IMR-90 (cell line): ENCODE measurements around the gene ZC3H8. TPM values are rescaled to one million over a fixed set of nuclear protein-coding genes. Genes with fewer than 3 reads are reported as not detected.

ENCODE experiments used
- ATAC-seq: fragments of 200-7000 bp; cut with Tn5 transposase; 2 replicates; pipeline ENCODE4 v1.9.1; 2020; ENCODE audit warnings: low read depth, mild to moderate bottlenecking, moderate library complexity
- BruUV-seq: library from RNA; stranded (reverse); fragments of 400-500 nt; replicated peaks from 2 replicates; lab custom pipeline; 2021; lab: Mats Ljungman, UMichigan
- CTCF ChIA-PET: fragments of 300-600 bp; formaldehyde crosslinking; extraction: SDS; loops from one replicate; lab custom pipeline; 2021; ENCODE audit warnings: antibody characterized with exemption; lab: Yijun Ruan, JAX
- POLR2A ChIA-PET: fragments of 300-600 bp; sonication (Branson Sonifier 250); formaldehyde crosslinking; loops from one replicate; lab custom pipeline; 2022; ENCODE audit warnings: antibody characterized with exemption; ENCODE audit not compliant: unreplicated experiment; lab: Charles Lee
- DNase-seq: peaks from one replicate; pipeline ENCODE4 v3.0.0; 2013
- H2AFZ ChIP-seq: replicated peaks from 2 replicates; pipeline ENCODE3; 2013; ENCODE audit warnings: low read length, mild to moderate bottlenecking; ENCODE audit not compliant: poor library complexity
- H2AK5ac ChIP-seq: 2 replicates; pipeline ENCODE4 v1.6.1; 2013; ENCODE audit warnings: low read depth, low read length, inconsistent platforms
- H2AK9ac ChIP-seq: replicated peaks from 2 replicates; pipeline ENCODE3; 2013; ENCODE audit warnings: mild to moderate bottlenecking, low read depth, low read length, moderate library complexity; ENCODE audit not compliant: poor library complexity
- H2BK120ac ChIP-seq: 2 replicates; pipeline ENCODE4 v1.6.1; 2013; ENCODE audit warnings: low read depth, low read length, inconsistent platforms
- H2BK15ac ChIP-seq: 3 replicates; pipeline ENCODE4 v1.6.1; 2013; ENCODE audit warnings: low read depth, low read length, inconsistent platforms
- H2BK20ac ChIP-seq: 2 replicates; pipeline ENCODE4 v1.6.1; 2013; ENCODE audit warnings: low read depth, mild to moderate bottlenecking, inconsistent platforms, low read length, moderate library complexity
- H2BK5ac ChIP-seq: 2 replicates; pipeline ENCODE4 v1.6.1; 2013; ENCODE audit warnings: mild to moderate bottlenecking, low read depth, low read length, inconsistent platforms; ENCODE audit not compliant: poor library complexity, severe bottlenecking
- H3K14ac ChIP-seq: replicated peaks from 2 replicates; pipeline ENCODE4 v1.6.1; 2013; ENCODE audit warnings: low read depth, low read length, inconsistent platforms
- H3K18ac ChIP-seq: 2 replicates; pipeline ENCODE4 v1.6.1; 2013; ENCODE audit warnings: low read depth, low read length, control low read depth
- H3K23ac ChIP-seq: 2 replicates; pipeline ENCODE4 v1.6.1; 2013; ENCODE audit warnings: low read depth, low read length, inconsistent platforms
- H3K27ac ChIP-seq: 2 replicates; pipeline ENCODE4 v1.5.1; 2013; ENCODE audit warnings: mild to moderate bottlenecking, control low read depth, low read length; ENCODE audit not compliant: insufficient read depth
- H3K27me3 ChIP-seq: 2 replicates; pipeline ENCODE4 v1.6.1; 2013; ENCODE audit warnings: low read length; ENCODE audit not compliant: control insufficient read depth, insufficient read depth
- H3K36me3 ChIP-seq: 2 replicates; pipeline ENCODE4 v1.6.1; 2013; ENCODE audit warnings: low read length, mixed read lengths; ENCODE audit not compliant: control insufficient read depth, insufficient read depth
- H3K4ac ChIP-seq: 2 replicates; pipeline ENCODE4 v1.6.1; 2013; ENCODE audit warnings: low read depth, low read length, inconsistent platforms
- H3K4me1 ChIP-seq: 2 replicates; pipeline ENCODE4 v1.6.1; 2013; ENCODE audit warnings: low read length, mixed read lengths; ENCODE audit not compliant: control insufficient read depth, insufficient read depth
- H3K4me2 ChIP-seq: 2 replicates; pipeline ENCODE4 v1.6.1; 2013; ENCODE audit warnings: low read depth, mild to moderate bottlenecking, control low read depth, low read length, moderate library complexity
- H3K4me3 ChIP-seq: 2 replicates; pipeline ENCODE4 v1.5.1; 2013; ENCODE audit warnings: low read depth, mild to moderate bottlenecking, control low read depth, low read length, moderate library complexity; ENCODE audit not compliant: insufficient read depth
- H3K56ac ChIP-seq: 2 replicates; pipeline ENCODE4 v1.6.1; 2013; ENCODE audit warnings: low read length, inconsistent platforms; ENCODE audit not compliant: insufficient read depth; ENCODE audit errors: extremely low read depth
- H3K79me1 ChIP-seq, 2 experiments: 2 replicates each; pipeline ENCODE4 v1.6.1; 2013; ENCODE audit warnings: low read length in 2 of 2, inconsistent platforms in 1 of 2, low read depth in 1 of 2
- H3K9ac ChIP-seq: 2 replicates; pipeline ENCODE4 v1.6.1; 2013; ENCODE audit warnings: low read depth, low read length, control low read depth
- H3K9me1 ChIP-seq: 2 replicates; pipeline ENCODE4 v1.6.1; 2013; ENCODE audit warnings: low read length, inconsistent platforms; ENCODE audit not compliant: insufficient read depth
- H3K9me3 ChIP-seq: 2 replicates; pipeline ENCODE4 v1.6.1; 2013; ENCODE audit warnings: low read length; ENCODE audit not compliant: control insufficient read depth, insufficient read depth
- H4K20me1 ChIP-seq: 2 replicates; pipeline ENCODE4 v1.6.1; 2013; ENCODE audit warnings: low read length, inconsistent platforms; ENCODE audit not compliant: insufficient read depth
- H4K5ac ChIP-seq: 2 replicates; pipeline ENCODE4 v1.6.1; 2013; ENCODE audit warnings: mild to moderate bottlenecking, low read depth, low read length, control low read depth
- H4K8ac ChIP-seq, 2 experiments: 2 replicates each; pipeline ENCODE4 v1.6.1; 2013; ENCODE audit warnings: low read depth in 2 of 2, low read length in 2 of 2, control low read depth in 1 of 2, inconsistent platforms in 1 of 2
- H4K91ac ChIP-seq: 2 replicates; pipeline ENCODE4 v1.6.1; 2013; ENCODE audit warnings: low read depth, low read length, inconsistent platforms; ENCODE audit not compliant: insufficient read depth
- BHLHE40 ChIP-seq: fragments of 150-350 bp; IDR thresholded peaks from 2 replicates; pipeline ENCODE4 v1.6.1; 2016; ENCODE audit warnings: mild to moderate bottlenecking, low read depth, low read length
- CEBPB ChIP-seq: IDR thresholded peaks from 2 replicates; pipeline ENCODE4 v1.6.1; 2012; ENCODE audit warnings: low read depth, low read length, improper control_type of control experiment
- CHD1 ChIP-seq: IDR thresholded peaks from 2 replicates; pipeline ENCODE4 v1.6.1; 2012; ENCODE audit warnings: low read depth, low read length, improper control_type of control experiment
- MAFK ChIP-seq: IDR thresholded peaks from 2 replicates; pipeline ENCODE4 v1.6.1; 2012; ENCODE audit warnings: low read depth, low read length, improper control_type of control experiment
- MAZ ChIP-seq: IDR thresholded peaks from 2 replicates; pipeline ENCODE4 v1.6.1; 2012; ENCODE audit warnings: low read depth, mild to moderate bottlenecking, low read length, improper control_type of control experiment, moderate library complexity, borderline replicate concordance
- MXI1 ChIP-seq: IDR thresholded peaks from 2 replicates; pipeline ENCODE4 v1.6.1; 2012; ENCODE audit warnings: low read depth, mild to moderate bottlenecking, low read length, moderate library complexity, borderline replicate concordance
- POLR2A ChIP-seq: IDR thresholded peaks from 2 replicates; pipeline ENCODE4 v1.6.1; 2012; ENCODE audit warnings: mild to moderate bottlenecking, low read depth, low read length
- RAD21 ChIP-seq: IDR thresholded peaks from 2 replicates; pipeline ENCODE4 v1.6.1; 2012; ENCODE audit warnings: low read length, improper control_type of control experiment
- SMC3 ChIP-seq: fragments of 150-350 bp; IDR thresholded peaks from 2 replicates; pipeline ENCODE4 v1.6.1; 2016; ENCODE audit warnings: low read depth, mild to moderate bottlenecking, antibody characterized with exemption, low read length, moderate library complexity
- dilution Hi-C: fragments of 300-500 bp; cut with HindIII; formaldehyde crosslinking; loops from one replicate; pipeline ENCODE4 v1.14.3; 2018; ENCODE audit warnings: low sequenced_read_pairs; ENCODE audit not compliant: unreplicated experiment
- in situ Hi-C: fragments of 300-500 bp; cut with MboI; formaldehyde crosslinking; loops from 3 replicates; pipeline ENCODE4 v1.14.3; 2019; ENCODE audit warnings: low sequenced_read_pairs, inconsistent platforms, mixed read lengths
- intact Hi-C: fragments of 100-400 bp; cut with micrococcal nuclease; formaldehyde crosslinking; loops from 2 replicates; pipeline ENCODE4 v1.10.0; 2022
- polyA plus RNA-seq, 3 experiments: library from polyadenylated mRNA; depleted of rRNA; stranded (reverse); fragments of >200 nt; gene quantifications; 2 replicates each; pipeline ENCODE4 v1.2.3, GENCODE V29; 2012; ENCODE audit warnings: low replicate concordance in 1 of 3
- total RNA-seq: library from RNA; depleted of rRNA; stranded (reverse); fragments of >200 nt; gene quantifications from 2 replicates; pipeline ENCODE4 v1.2.3, GENCODE V29; 2012
- TF ChIP-seq, protein P1 (sequence below): conservative IDR thresholded peaks from 2 replicates; pipeline ENCODE4 v1.5.1; 2012; ENCODE audit warnings: mild to moderate bottlenecking, low read depth, low read length, improper control_type of control experiment
- TF ChIP-seq, protein P2 (sequence below): fragments of 150-350 bp; IDR thresholded peaks from 2 replicates; pipeline ENCODE4 v1.6.1; 2016; ENCODE audit warnings: low read depth, mild to moderate bottlenecking, low read length, moderate library complexity, borderline replicate concordance
- TF ChIP-seq, protein P3 (sequence below): fragments of 150-350 bp; IDR thresholded peaks from 2 replicates; pipeline ENCODE4 v1.6.1; 2017; ENCODE audit warnings: mild to moderate bottlenecking, antibody characterized with exemption, low read length, low read depth

ZC3H8 gene
- total and polyA plus RNA-seq, 2 of the 4 experiments (the other 2 are of a cell fraction) = 0.18 to 1.6 TPM

DNA sequence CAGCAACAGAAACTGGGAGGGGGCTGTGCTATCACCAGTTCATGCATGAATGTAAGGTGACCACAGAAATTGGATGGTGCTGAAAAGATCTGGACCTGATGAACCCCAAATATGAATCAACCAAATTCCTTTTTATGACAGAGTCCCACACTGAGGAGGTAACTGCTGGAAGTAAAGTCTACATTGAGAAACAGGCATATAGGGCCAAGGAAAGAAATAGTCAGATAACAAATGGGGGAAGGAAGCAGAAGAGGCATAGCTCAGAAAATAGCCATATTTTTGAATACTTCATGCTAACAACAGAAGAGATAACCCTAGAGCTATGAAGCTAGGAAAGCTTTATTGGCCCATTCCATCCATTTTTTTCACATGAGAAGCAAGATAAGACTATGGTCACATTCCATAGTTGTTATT lies 46.3 kb upstream of the ZC3H8 start:
- in situ Hi-C loops = no loop called here
- CTCF ChIA-PET = interaction anchor here (0.6 to 1.0 kb wide), 2 partner anchors 25 to 42 kb away, joined by 3 read pairs; no protein-coding TSS in a partner anchor
- peak overlapping the region; percentile 40 for H4K91ac ChIP-seq

More for the DNA sequence above, 46.3 kb upstream of the ZC3H8 start:
- BruUV-seq = no TSS peak
- DNase-seq (peak; percentile 77), ATAC-seq (peak; percentile 90)
- no peaks in the 10 kb centered on the region for H3K27me3 ChIP-seq
- H3K4me1 ChIP-seq = peaks cover 7% of the 10 kb centered on the region
- dilution Hi-C loops = no loop called here
- no peak overlapping the region for H2AK5ac ChIP-seq
- H2BK20ac ChIP-seq = 0 out of 2 replicates have a peak overlapping the region, but pooled peaks have one; percentile 22
- H3K4me2 ChIP-seq = peak overlapping the region; percentile 31; the same call in 1 of the 2 replicates
- 0 out of 2 replicates have a peak overlapping the region, but pooled peaks have one; percentile 7 for H3K18ac ChIP-seq
- peak overlapping the region; percentile 3; the same call in 1 of the 2 replicates for H3K23ac ChIP-seq
- no peaks in the 10 kb centered on the region for H3K9me1 ChIP-seq
- no peaks in the 10 kb centered on the region for H3K9me3 ChIP-seq
- H2BK5ac ChIP-seq = peak overlapping the region; percentile 14
- no peak overlapping the region for H2AK9ac ChIP-seq
- peak overlapping the region; percentile 11; the same call in 1 of the 2 replicates for H2BK120ac ChIP-seq
- POLR2A ChIA-PET = no interaction called here
- no peak overlapping the region; the same call in 1 of the 2 replicates for H3K9ac ChIP-seq
- H3K4me3 ChIP-seq = no peak overlapping the region
- no peak overlapping the region for H3K56ac ChIP-seq
- intact Hi-C loops = no loop called here
- no peaks in the 10 kb centered on the region; a peak in 1 of 4 replicates for H3K79me1 ChIP-seq
- TF ChIP-seq SMC3 = no peak
- no peak for TF ChIP-seq CEBPB
- no peak for TF ChIP-seq CHD1
- TF ChIP-seq, protein P1, sequence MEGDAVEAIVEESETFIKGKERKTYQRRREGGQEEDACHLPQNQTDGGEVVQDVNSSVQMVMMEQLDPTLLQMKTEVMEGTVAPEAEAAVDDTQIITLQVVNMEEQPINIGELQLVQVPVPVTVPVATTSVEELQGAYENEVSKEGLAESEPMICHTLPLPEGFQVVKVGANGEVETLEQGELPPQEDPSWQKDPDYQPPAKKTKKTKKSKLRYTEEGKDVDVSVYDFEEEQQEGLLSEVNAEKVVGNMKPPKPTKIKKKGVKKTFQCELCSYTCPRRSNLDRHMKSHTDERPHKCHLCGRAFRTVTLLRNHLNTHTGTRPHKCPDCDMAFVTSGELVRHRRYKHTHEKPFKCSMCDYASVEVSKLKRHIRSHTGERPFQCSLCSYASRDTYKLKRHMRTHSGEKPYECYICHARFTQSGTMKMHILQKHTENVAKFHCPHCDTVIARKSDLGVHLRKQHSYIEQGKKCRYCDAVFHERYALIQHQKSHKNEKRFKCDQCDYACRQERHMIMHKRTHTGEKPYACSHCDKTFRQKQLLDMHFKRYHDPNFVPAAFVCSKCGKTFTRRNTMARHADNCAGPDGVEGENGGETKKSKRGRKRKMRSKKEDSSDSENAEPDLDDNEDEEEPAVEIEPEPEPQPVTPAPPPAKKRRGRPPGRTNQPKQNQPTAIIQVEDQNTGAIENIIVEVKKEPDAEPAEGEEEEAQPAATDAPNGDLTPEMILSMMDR = no peak
- no peak for TF ChIP-seq BHLHE40
- TF ChIP-seq, protein P2, sequence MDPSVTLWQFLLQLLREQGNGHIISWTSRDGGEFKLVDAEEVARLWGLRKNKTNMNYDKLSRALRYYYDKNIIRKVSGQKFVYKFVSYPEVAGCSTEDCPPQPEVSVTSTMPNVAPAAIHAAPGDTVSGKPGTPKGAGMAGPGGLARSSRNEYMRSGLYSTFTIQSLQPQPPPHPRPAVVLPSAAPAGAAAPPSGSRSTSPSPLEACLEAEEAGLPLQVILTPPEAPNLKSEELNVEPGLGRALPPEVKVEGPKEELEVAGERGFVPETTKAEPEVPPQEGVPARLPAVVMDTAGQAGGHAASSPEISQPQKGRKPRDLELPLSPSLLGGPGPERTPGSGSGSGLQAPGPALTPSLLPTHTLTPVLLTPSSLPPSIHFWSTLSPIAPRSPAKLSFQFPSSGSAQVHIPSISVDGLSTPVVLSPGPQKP = no peak
- TF ChIP-seq, protein P3, sequence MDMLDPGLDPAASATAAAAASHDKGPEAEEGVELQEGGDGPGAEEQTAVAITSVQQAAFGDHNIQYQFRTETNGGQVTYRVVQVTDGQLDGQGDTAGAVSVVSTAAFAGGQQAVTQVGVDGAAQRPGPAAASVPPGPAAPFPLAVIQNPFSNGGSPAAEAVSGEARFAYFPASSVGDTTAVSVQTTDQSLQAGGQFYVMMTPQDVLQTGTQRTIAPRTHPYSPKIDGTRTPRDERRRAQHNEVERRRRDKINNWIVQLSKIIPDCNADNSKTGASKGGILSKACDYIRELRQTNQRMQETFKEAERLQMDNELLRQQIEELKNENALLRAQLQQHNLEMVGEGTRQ = no peak
- TF ChIP-seq POLR2A = no peak
- no peak for TF ChIP-seq MXI1
- no peak for TF ChIP-seq MAZ
- no peak for TF ChIP-seq RAD21
- TF ChIP-seq MAFK = no peak
- 0 out of 2 replicates have a peak overlapping the region, but pooled peaks have one; percentile 65 for H3K14ac ChIP-seq
- peak overlapping the region; percentile 60; the same call in 1 of the 2 replicates for H3K27ac ChIP-seq
- H3K36me3 ChIP-seq = no peaks in the 10 kb centered on the region; the same call in 1 of the 2 replicates
- H4K8ac ChIP-seq = peak overlapping the region in 1 of 2 experiments; percentile 46; a peak in 1 of 4 replicates
- 0 out of 2 replicates have a peak overlapping the region, but pooled peaks have one; percentile 10 for H3K4ac ChIP-seq
- no peak overlapping the region for H4K5ac ChIP-seq
- H2AFZ ChIP-seq = no peak overlapping the region
- peak overlapping the region; percentile 3; the same call in 1 of the 3 replicates for H2BK15ac ChIP-seq
- no peaks in the 10 kb centered on the region for H4K20me1 ChIP-seq
